CD8-positive, alpha-beta memory T cell (primary cell): ENCODE measurements around the gene CD209. TPM values are rescaled to one million over a fixed set of nuclear protein-coding genes. Genes with fewer than 3 reads are reported as not detected.
"Not testable (repeated sequence)": the region's sequence is repeated elsewhere in the genome, so short reads cannot be mapped to it uniquely, and the experiment has no call there.

Experiments
- CTCF ChIA-PET: fragments of 350-600 bp; sonication (Branson Sonifier 250); formaldehyde crosslinking; loops from one replicate; lab custom pipeline; 2021; ENCODE audit warnings: antibody characterized with exemption; lab: Charles Lee
- POLR2A ChIA-PET: fragments of 350-600 bp; sonication (Branson Sonifier 250); formaldehyde crosslinking; loops from one replicate; lab custom pipeline; 2021; ENCODE audit warnings: antibody characterized with exemption; lab: Charles Lee
- DNase-seq, 5 donors: peaks; one replicate each; pipeline versions ENCODE4 v3.0.0 to v3.0.0-alpha.2; 2020 to 2022; ENCODE audit warnings: mixed read lengths in 1 of 5
- H3K27ac ChIP-seq: one replicate; pipeline ENCODE4 v1.7.0; 2013; ENCODE audit warnings: low read depth, mild to moderate bottlenecking, low read length, moderate library complexity
- H3K27me3 ChIP-seq: 2 replicates; pipeline ENCODE4 v1.7.0; 2013; ENCODE audit warnings: low read length, mild to moderate bottlenecking; ENCODE audit not compliant: insufficient read depth, poor library complexity, severe bottlenecking
- H3K36me3 ChIP-seq: 2 replicates; pipeline ENCODE4 v1.7.0; 2013; ENCODE audit warnings: mild to moderate bottlenecking, low read length, moderate library complexity; ENCODE audit not compliant: insufficient read depth
- H3K4me1 ChIP-seq: 2 replicates; pipeline ENCODE4 v1.7.0; 2013; ENCODE audit warnings: mild to moderate bottlenecking, low read length, moderate library complexity; ENCODE audit not compliant: insufficient read depth
- H3K4me3 ChIP-seq: 2 replicates; pipeline ENCODE4 v1.7.0; 2013; ENCODE audit warnings: mild to moderate bottlenecking, low read length
- H3K9me3 ChIP-seq: 2 replicates; pipeline ENCODE4 v1.7.0; 2013; ENCODE audit warnings: mild to moderate bottlenecking, low read length
- H3K27ac Mint-ChIP-seq, 8 donors: one replicate each; pipeline ENCODE4 v1.8.0; 2020 to 2021; ENCODE audit warnings: mixed read lengths in 8 of 8, mild to moderate bottlenecking in 6 of 8, inconsistent platforms in 3 of 8, moderate library complexity in 3 of 8
- H3K27me3 Mint-ChIP-seq, 2 donors: one replicate each; pipeline ENCODE4 v1.8.0; 2020 to 2021; ENCODE audit warnings: mixed read lengths in 2 of 2, mild to moderate bottlenecking in 1 of 2, moderate library complexity in 1 of 2
- H3K36me3 Mint-ChIP-seq, 3 donors: one replicate each; pipeline ENCODE4 v1.8.0; 2020 to 2021; ENCODE audit warnings: mixed read lengths in 3 of 3, inconsistent platforms in 1 of 3, mild to moderate bottlenecking in 1 of 3
- H3K4me1 Mint-ChIP-seq, 3 donors: one replicate each; pipeline ENCODE4 v1.8.0; 2020 to 2021; ENCODE audit warnings: mixed read lengths in 3 of 3, inconsistent platforms in 1 of 3, mild to moderate bottlenecking in 1 of 3
- H3K4me3 Mint-ChIP-seq, 7 donors: one replicate each; pipeline ENCODE4 v1.8.0; 2020 to 2021; ENCODE audit warnings: mixed read lengths in 7 of 7, mild to moderate bottlenecking in 6 of 7, moderate library complexity in 4 of 7, inconsistent platforms in 2 of 7
- H3K9me3 Mint-ChIP-seq, 5 donors: one replicate each; pipeline ENCODE4 v1.8.0; 2020 to 2022; ENCODE audit warnings: mixed read lengths in 5 of 5, mild to moderate bottlenecking in 3 of 5, moderate library complexity in 2 of 5, inconsistent platforms in 1 of 5
- polyA plus RNA-seq: library from polyadenylated mRNA; unstranded; fragments of 300-500 nt; fragmentation: Illumina TruSeq; gene quantifications from one replicate; pipeline ENCODE4 v1.2.3, GENCODE V29; 2021
- total RNA-seq, 2 experiments: library from RNA; stranded (reverse); gene quantifications; one replicate each; pipeline ENCODE4 v1.2.3, GENCODE V29; 2021

The CD209 gene
- total and polyA plus RNA-seq, 3 experiments from 2014 or later, result 0.16 to 0.28 TPM; not detected in 1

GRCh38 chr19:7751157-7751783 lies 3.9 kb upstream of the CD209 start:
- POLR2A ChIA-PET, result no interaction called here
- no peak overlapping the region for H3K4me3 ChIP-seq
- H3K27me3 ChIP-seq, result peaks cover 3% of the 10 kb centered on the region
- CTCF ChIA-PET, result interaction anchor here (1.3 kb wide), 1 partner anchor 70 kb away, joined by 3 read pairs; the partner anchor contains the start of gene TRAPPC5
- H3K9me3 Mint-ChIP-seq, result peaks cover 4 to 17% (median 12%) of the 10 kb centered on the region in 5 donors
- peaks cover 6% of the 10 kb centered on the region for H3K9me3 ChIP-seq
- H3K4me1 ChIP-seq, result no peaks in the 10 kb centered on the region
- peaks cover 11 to 30% of the 10 kb centered on the region in 2 donors for H3K27me3 Mint-ChIP-seq
- no peaks in the 10 kb centered on the region for H3K36me3 ChIP-seq
- H3K4me3 Mint-ChIP-seq, result no peak overlapping the region
- peak overlapping the region in 2 of 8 donors; percentile 26 to 28 for H3K27ac Mint-ChIP-seq
- H3K36me3 Mint-ChIP-seq, result peaks cover 1 to 12% (median 2%) of the 10 kb centered on the region in 3 donors
- H3K4me1 Mint-ChIP-seq, result peaks cover 8 to 21% (median 19%) of the 10 kb centered on the region in 3 donors
- no peak overlapping the region for H3K27ac ChIP-seq
- DNase-seq, result peak in 2 of 5 donors; percentile 23 to 52

- Histone ChIP-seq H3K4me1 (no peaks in the 10 kb centered on the region), H3K36me3 (no peaks in the 10 kb centered on the region), H3K4me3 (no peak overlapping the region), H3K27ac (no peak overlapping the region), H3K27me3 (peaks cover 3% of the 10 kb centered on the region), H3K9me3 (no peaks in the 10 kb centered on the region)
- Mint-ChIP-seq H3K4me1 (peaks cover 8 to 21% (median 19%) of the 10 kb centered on the region in 3 donors), H3K9me3 (peaks cover 0 to 5% (median 0%) of the 10 kb centered on the region in 5 donors), H3K27me3 (peaks cover 11 to 32% of the 10 kb centered on the region in 2 donors), H3K4me3 (no peak overlapping the region), H3K36me3 (peaks cover 0 to 4% (median 0%) of the 10 kb centered on the region in 3 donors), H3K27ac (no peak overlapping the region)
- DNase-seq, result no peak
- CTCF ChIA-PET, result no interaction called here
- POLR2A ChIA-PET, result no interaction called here
Observed at GRCh38 chr19:7748756-7749155, 1.4 kb upstream of the CD209 start.

GRCh38 chr19:7748171-7748570 lies 837 bp upstream of the CD209 start:
- ChIA-PET CTCF (no interaction called here), POLR2A (no interaction called here)
- H3K4me3 Mint-ChIP-seq, result no peak overlapping the region
- H3K36me3 Mint-ChIP-seq, result peaks cover 0 to 4% (median 0%) of the 10 kb centered on the region in 3 donors
- DNase-seq, result no peak
- H3K36me3 ChIP-seq, result no peaks in the 10 kb centered on the region
- H3K9me3 Mint-ChIP-seq, result peaks cover 0 to 5% (median 0%) of the 10 kb centered on the region in 5 donors
- no peak overlapping the region for H3K27ac Mint-ChIP-seq
- H3K27me3 Mint-ChIP-seq, result peaks cover 15 to 32% of the 10 kb centered on the region in 2 donors
- H3K27me3 ChIP-seq, result peaks cover 3% of the 10 kb centered on the region
- no peak overlapping the region for H3K4me3 ChIP-seq
- no peaks in the 10 kb centered on the region for H3K4me1 ChIP-seq
- peaks cover 6 to 17% (median 16%) of the 10 kb centered on the region in 3 donors for H3K4me1 Mint-ChIP-seq
- no peak overlapping the region for H3K27ac ChIP-seq
- no peaks in the 10 kb centered on the region for H3K9me3 ChIP-seq

- H3K27me3 ChIP-seq, DNase-seq, POLR2A ChIA-PET, H3K9me3 ChIP-seq, H3K4me3 Mint-ChIP-seq, H3K27ac ChIP-seq, H3K4me3 ChIP-seq, H3K27ac Mint-ChIP-seq, H3K4me1 ChIP-seq, H3K36me3 Mint-ChIP-seq, H3K36me3 ChIP-seq, H3K9me3 Mint-ChIP-seq, CTCF ChIA-PET: not testable (repeated sequence)
- peaks cover 16 to 33% of the 10 kb centered on the region in 2 donors for H3K27me3 Mint-ChIP-seq
- peaks cover 4 to 13% (median 11%) of the 10 kb centered on the region in 3 donors for H3K4me1 Mint-ChIP-seq
Observed at GRCh38 chr19:7746306-7746705, 1.0 kb downstream of the CD209 start.

GRCh38 chr19:7744871-7745650 lies 2.3 kb downstream of the CD209 start:
- Mint-ChIP-seq H3K9me3 (peaks cover 0 to 3% (median 0%) of the 10 kb centered on the region in 5 donors), H3K27ac (peak overlapping the region in 1 of 8 donors; percentile 34), H3K4me3 (no peak overlapping the region), H3K4me1 (peaks cover 0 to under 1% (median 0%) of the 10 kb centered on the region in 3 donors), H3K36me3 (peaks cover 0 to 4% (median 0%) of the 10 kb centered on the region in 3 donors), H3K27me3 (peaks cover 14 to 34% of the 10 kb centered on the region in 2 donors)
- CTCF ChIA-PET, result interaction anchor here (1.5 kb wide), 1 partner anchor 64 kb away, joined by 3 read pairs; the partner anchor contains the start of gene TRAPPC5
- Histone ChIP-seq H3K36me3 (no peaks in the 10 kb centered on the region), H3K9me3 (no peaks in the 10 kb centered on the region), H3K27ac (no peak overlapping the region), H3K4me3 (no peak overlapping the region), H3K4me1 (no peaks in the 10 kb centered on the region), H3K27me3 (peaks cover 3% of the 10 kb centered on the region)
- DNase-seq, result no peak
- POLR2A ChIA-PET, result interaction anchor here (0.7 kb wide), 1 partner anchor 25 kb away, joined by 3 read pairs; no protein-coding TSS in a partner anchor

- peaks cover 0 to 4% (median 0%) of the 10 kb centered on the region in 3 donors for H3K36me3 Mint-ChIP-seq
- no peaks in the 10 kb centered on the region for H3K4me1 Mint-ChIP-seq
- no peak overlapping the region for H3K4me3 ChIP-seq
- no peaks in the 10 kb centered on the region for H3K4me1 ChIP-seq
- no peaks in the 10 kb centered on the region for H3K9me3 ChIP-seq
- CTCF ChIA-PET, result interaction anchor here (1.5 kb wide), 1 partner anchor 64 kb away, joined by 3 read pairs; the partner anchor contains the start of gene TRAPPC5
- no peak for DNase-seq
- peaks cover 3% of the 10 kb centered on the region for H3K27me3 ChIP-seq
- POLR2A ChIA-PET, result no interaction called here
- H3K27ac Mint-ChIP-seq, result no peak overlapping the region
- H3K9me3 Mint-ChIP-seq, result peaks cover 0 to 3% (median 0%) of the 10 kb centered on the region in 5 donors
- H3K27me3 Mint-ChIP-seq, result peaks cover 14 to 34% of the 10 kb centered on the region in 2 donors
- H3K36me3 ChIP-seq, result no peaks in the 10 kb centered on the region
- H3K27ac ChIP-seq, result no peak overlapping the region
- no peak overlapping the region for H3K4me3 Mint-ChIP-seq
Observed at GRCh38 chr19:7744199-7744786, 3.0 kb downstream of the CD209 start.

- Mint-ChIP-seq H3K4me3 (no peak overlapping the region), H3K27me3 (peaks cover 11 to 38% of the 10 kb centered on the region in 2 donors), H3K27ac (peak overlapping the region in 1 of 8 donors; percentile 5), H3K36me3 (peaks cover 0 to 4% (median 0%) of the 10 kb centered on the region in 3 donors), H3K4me1 (no peaks in the 10 kb centered on the region), H3K9me3 (peaks cover 0 to 3% (median 0%) of the 10 kb centered on the region in 5 donors)
- no peak overlapping the region for H3K27ac ChIP-seq
- ChIA-PET POLR2A (no interaction called here), CTCF (no interaction called here)
- DNase-seq, result no peak
- no peak overlapping the region for H3K4me3 ChIP-seq
- H3K4me1 ChIP-seq, result no peaks in the 10 kb centered on the region
- peaks cover 3% of the 10 kb centered on the region for H3K27me3 ChIP-seq
- no peaks in the 10 kb centered on the region for H3K9me3 ChIP-seq
- no peaks in the 10 kb centered on the region for H3K36me3 ChIP-seq
Observed at GRCh38 chr19:7743425-7743841, 3.9 kb downstream of the CD209 start.
